Astrocyte (in vitro differentiated cells and primary cell): ENCODE data around the gene UQCR11. TPM values are rescaled to one million over a fixed set of nuclear protein-coding genes. Genes with fewer than 3 reads are reported as not detected.

Source experiments
- DNase-seq: peaks from one replicate; pipeline ENCODE4 v3.0.0-alpha.2; 2010; ENCODE audit warnings: low read depth
- FAIRE-seq: peaks from 2 replicates; lab custom pipeline; 2011; peaks lifted over from hg19 to GRCh38; lab: Jason Lieb, UNC
- H2AFZ ChIP-seq: 2 replicates; pipeline ENCODE4 v1.6.0; 2012; ENCODE audit warnings: low read depth, low read length, inconsistent platforms
- H3K27ac ChIP-seq: 2 replicates; pipeline ENCODE4 v1.5.1; 2011; ENCODE audit warnings: low read depth, low read length, inconsistent platforms
- H3K27me3 ChIP-seq: 2 replicates; pipeline ENCODE4 v1.6.0; 2011; ENCODE audit warnings: low read length, inconsistent platforms; ENCODE audit not compliant: insufficient read depth
- H3K36me3 ChIP-seq: 2 replicates; pipeline ENCODE4 v1.5.1; 2011; ENCODE audit warnings: low read length, inconsistent platforms; ENCODE audit not compliant: insufficient read depth
- H3K4me1 ChIP-seq: 2 replicates; pipeline ENCODE4 v1.5.1; 2011; ENCODE audit warnings: low read length, inconsistent platforms; ENCODE audit not compliant: insufficient read depth
- H3K4me2 ChIP-seq: 2 replicates; pipeline ENCODE4 v1.6.0; 2012; ENCODE audit warnings: low read length, inconsistent platforms
- H3K4me3 ChIP-seq: 2 replicates; pipeline ENCODE4 v1.5.1; 2011; ENCODE audit warnings: low read depth, mild to moderate bottlenecking, low read length, inconsistent platforms; ENCODE audit not compliant: insufficient read depth
- H3K79me2 ChIP-seq: 2 replicates; pipeline ENCODE4 v1.6.0; 2012; ENCODE audit warnings: mild to moderate bottlenecking, low read length, inconsistent platforms; ENCODE audit not compliant: insufficient read depth
- H3K9ac ChIP-seq: 2 replicates; pipeline ENCODE4 v1.6.0; 2012; ENCODE audit warnings: mild to moderate bottlenecking, low read length, inconsistent platforms
- H3K9me3 ChIP-seq: 2 replicates; pipeline ENCODE4 v1.5.1; 2012; ENCODE audit warnings: low read depth, mild to moderate bottlenecking, low read length, inconsistent platforms; ENCODE audit not compliant: insufficient read depth
- H4K20me1 ChIP-seq: 2 replicates; pipeline ENCODE4 v1.6.0; 2012; ENCODE audit warnings: low read length, inconsistent platforms; ENCODE audit not compliant: insufficient read depth
- H3K27ac Mint-ChIP-seq: one replicate; pipeline ENCODE4 v1.8.0; 2021; ENCODE audit warnings: mild to moderate bottlenecking, mixed read lengths; ENCODE audit not compliant: unreplicated experiment
- H3K27me3 Mint-ChIP-seq: one replicate; pipeline ENCODE4 v1.8.0; 2021; ENCODE audit warnings: low read depth, mixed read lengths; ENCODE audit not compliant: unreplicated experiment
- H3K36me3 Mint-ChIP-seq: one replicate; pipeline ENCODE4 v1.8.0; 2021; ENCODE audit warnings: low read depth, mixed read lengths; ENCODE audit not compliant: unreplicated experiment
- H3K4me1 Mint-ChIP-seq: one replicate; pipeline ENCODE4 v1.8.0; 2021; ENCODE audit warnings: low read depth, mixed read lengths; ENCODE audit not compliant: unreplicated experiment
- H3K4me3 Mint-ChIP-seq: one replicate; pipeline ENCODE4 v1.8.0; 2021; ENCODE audit warnings: mild to moderate bottlenecking, moderate library complexity, mixed read lengths; ENCODE audit not compliant: unreplicated experiment
- H3K9me3 Mint-ChIP-seq: one replicate; pipeline ENCODE4 v1.8.0; 2021; ENCODE audit warnings: mild to moderate bottlenecking, mixed read lengths; ENCODE audit not compliant: unreplicated experiment
- EZH2 ChIP-seq: IDR thresholded peaks from 2 replicates; pipeline ENCODE4 v1.6.1; 2012; ENCODE audit warnings: mild to moderate bottlenecking, low read length, inconsistent platforms; ENCODE audit not compliant: insufficient read depth
- total RNA-seq: library from RNA; stranded (reverse); gene quantifications from 2 replicates; pipeline ENCODE4 v1.2.1, GENCODE V29; 2021
- TF ChIP-seq, protein P1 (sequence below): IDR thresholded peaks from 2 replicates; pipeline ENCODE4 v1.5.1; 2011; ENCODE audit warnings: low read depth, mild to moderate bottlenecking, inconsistent platforms, low read length, moderate library complexity; ENCODE audit not compliant: insufficient read depth

The UQCR11 gene
- total RNA-seq, 1 donor from 2014 or later = 255 TPM

DNA sequence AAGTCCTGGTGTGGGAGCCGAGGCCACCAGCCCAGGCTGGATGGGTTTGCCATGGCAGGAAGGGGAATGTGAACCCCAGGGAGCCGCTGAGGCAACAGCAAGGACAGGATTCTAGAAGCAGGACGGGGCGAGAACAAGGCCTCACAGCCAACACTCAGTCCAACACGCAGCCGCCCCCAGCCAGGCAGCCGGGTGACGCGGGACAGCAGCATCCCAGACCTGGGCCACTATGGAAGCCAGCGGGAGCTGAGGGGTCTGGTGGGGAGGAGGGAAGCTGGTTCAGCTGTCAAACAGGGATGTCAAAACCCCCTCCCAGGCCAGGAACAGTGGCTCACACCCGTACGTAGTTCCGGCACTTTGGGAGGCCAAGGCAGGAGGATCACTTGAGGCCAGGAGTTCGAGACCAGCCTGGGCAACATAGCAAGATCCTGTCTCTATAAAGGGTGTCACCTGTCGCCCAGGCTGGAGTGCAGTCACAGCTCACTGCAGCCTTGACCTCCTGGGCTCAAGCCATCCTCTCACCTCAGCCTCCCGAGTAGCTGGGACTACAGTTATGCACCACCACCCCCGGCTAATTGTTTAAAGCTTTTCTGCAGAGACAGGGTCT lies 43.9 kb downstream of the UQCR11 start:
- peaks cover 92% of the 10 kb centered on the region for H4K20me1 ChIP-seq
- no peaks in the 10 kb centered on the region for H3K27me3 Mint-ChIP-seq
- H3K27ac Mint-ChIP-seq = no peak overlapping the region
- H3K4me2 ChIP-seq = no peak overlapping the region
- no peak overlapping the region for H3K27ac ChIP-seq
- FAIRE-seq (no peak), DNase-seq (no peak)
- H3K9me3 Mint-ChIP-seq = no peaks in the 10 kb centered on the region
- no peaks in the 10 kb centered on the region for H3K36me3 ChIP-seq
- no peak overlapping the region for H3K4me3 Mint-ChIP-seq
- no peaks in the 10 kb centered on the region for H3K4me1 Mint-ChIP-seq
- H3K4me3 ChIP-seq = no peak overlapping the region
- H3K36me3 Mint-ChIP-seq = peaks cover 7% of the 10 kb centered on the region
- TF ChIP-seq EZH2 = no peak
- TF ChIP-seq, protein P1, sequence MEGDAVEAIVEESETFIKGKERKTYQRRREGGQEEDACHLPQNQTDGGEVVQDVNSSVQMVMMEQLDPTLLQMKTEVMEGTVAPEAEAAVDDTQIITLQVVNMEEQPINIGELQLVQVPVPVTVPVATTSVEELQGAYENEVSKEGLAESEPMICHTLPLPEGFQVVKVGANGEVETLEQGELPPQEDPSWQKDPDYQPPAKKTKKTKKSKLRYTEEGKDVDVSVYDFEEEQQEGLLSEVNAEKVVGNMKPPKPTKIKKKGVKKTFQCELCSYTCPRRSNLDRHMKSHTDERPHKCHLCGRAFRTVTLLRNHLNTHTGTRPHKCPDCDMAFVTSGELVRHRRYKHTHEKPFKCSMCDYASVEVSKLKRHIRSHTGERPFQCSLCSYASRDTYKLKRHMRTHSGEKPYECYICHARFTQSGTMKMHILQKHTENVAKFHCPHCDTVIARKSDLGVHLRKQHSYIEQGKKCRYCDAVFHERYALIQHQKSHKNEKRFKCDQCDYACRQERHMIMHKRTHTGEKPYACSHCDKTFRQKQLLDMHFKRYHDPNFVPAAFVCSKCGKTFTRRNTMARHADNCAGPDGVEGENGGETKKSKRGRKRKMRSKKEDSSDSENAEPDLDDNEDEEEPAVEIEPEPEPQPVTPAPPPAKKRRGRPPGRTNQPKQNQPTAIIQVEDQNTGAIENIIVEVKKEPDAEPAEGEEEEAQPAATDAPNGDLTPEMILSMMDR = no peak
- no peak overlapping the region for H2AFZ ChIP-seq
- peaks cover 10% of the 10 kb centered on the region for H3K4me1 ChIP-seq
- no peaks in the 10 kb centered on the region for H3K9me3 ChIP-seq
- no peaks in the 10 kb centered on the region for H3K27me3 ChIP-seq
- H3K9ac ChIP-seq = no peak overlapping the region
- H3K79me2 ChIP-seq = peaks cover 89% of the 10 kb centered on the region

- no peak overlapping the region for H3K27ac Mint-ChIP-seq
Observed at GRCh38 chr19:1560286-1560882, 44.9 kb downstream of the UQCR11 start.

More at GRCh38 chr19:1560286-1560882, 44.9 kb downstream of the UQCR11 start:
- Histone ChIP-seq H3K9ac (no peak overlapping the region), H3K4me3 (no peak overlapping the region), H3K4me1 (peaks cover under 1% of the 10 kb centered on the region), H3K27ac (no peak overlapping the region), H3K27me3 (no peaks in the 10 kb centered on the region), H3K79me2 (peaks cover 81% of the 10 kb centered on the region), H3K4me2 (no peak overlapping the region), H4K20me1 (peaks cover 83% of the 10 kb centered on the region), H3K9me3 (no peaks in the 10 kb centered on the region), H3K36me3 (no peaks in the 10 kb centered on the region), H2AFZ (no peak overlapping the region)
- FAIRE-seq (no peak), DNase-seq (no peak)
- H3K9me3 Mint-ChIP-seq = no peaks in the 10 kb centered on the region
- no peaks in the 10 kb centered on the region for H3K4me1 Mint-ChIP-seq
- H3K27me3 Mint-ChIP-seq = no peaks in the 10 kb centered on the region
- H3K4me3 Mint-ChIP-seq = no peak overlapping the region
- no peak for TF ChIP-seq EZH2
- TF ChIP-seq, protein P1 = no peak
- peaks cover 7% of the 10 kb centered on the region for H3K36me3 Mint-ChIP-seq
